NT2/D1 (cell line): ENCODE results near the gene REEP6.
"Not testable (repeated sequence)": the region's sequence is repeated elsewhere in the genome, so short reads cannot be mapped to it uniquely, and the experiment has no call there.

ENCODE experiments used
- DNase-seq: peaks from one replicate; pipeline ENCODE4 v3.0.0-alpha.2; 2011; ENCODE audit warnings: low read depth, low spot score
- H3K27me3 ChIP-seq: 2 replicates; pipeline ENCODE4 v1.6.0; 2011; ENCODE audit warnings: mild to moderate bottlenecking; ENCODE audit not compliant: insufficient read length, insufficient read depth
- H3K36me3 ChIP-seq: 2 replicates; pipeline ENCODE4 v1.6.1; 2011; ENCODE audit warnings: mild to moderate bottlenecking, low read length, mixed read lengths; ENCODE audit not compliant: insufficient read depth, insufficient read length
- H3K4me1 ChIP-seq: 2 replicates; pipeline ENCODE4 v1.5.1; 2011; ENCODE audit not compliant: insufficient read depth, insufficient read length
- H3K4me3 ChIP-seq: 2 replicates; pipeline ENCODE4 v1.5.1; 2011; ENCODE audit warnings: low read depth; ENCODE audit not compliant: insufficient read length
- H3K9ac ChIP-seq: 2 replicates; pipeline ENCODE4 v1.6.0; 2011; ENCODE audit warnings: low read depth; ENCODE audit not compliant: insufficient read length
- H3K9me3 ChIP-seq: 2 replicates; pipeline ENCODE4 v1.5.1; 2011; ENCODE audit warnings: mild to moderate bottlenecking, low read length; ENCODE audit not compliant: insufficient read depth
- SUZ12 ChIP-seq: IDR thresholded peaks from 2 replicates; pipeline ENCODE4 v1.6.1; 2011; ENCODE audit not compliant: insufficient read length, insufficient read depth; ENCODE audit errors: extremely low read depth
- YY1 ChIP-seq: IDR thresholded peaks from 2 replicates; pipeline ENCODE4 v1.6.1; 2011; ENCODE audit not compliant: insufficient read length, insufficient read depth
- ZNF274 ChIP-seq: IDR thresholded peaks from 2 replicates; pipeline ENCODE4 v1.6.1; 2011; ENCODE audit warnings: mild to moderate bottlenecking, low read depth, low read length

Gene REEP6

GRCh38 chr19:1475751-1476437 is 15.1 kb upstream of the REEP6 start:
- H3K9ac ChIP-seq, result peak overlapping the region; percentile 50
- TF ChIP-seq ZNF274 (no peak), SUZ12 (no peak)
- no peaks in the 10 kb centered on the region for H3K9me3 ChIP-seq

DNA sequence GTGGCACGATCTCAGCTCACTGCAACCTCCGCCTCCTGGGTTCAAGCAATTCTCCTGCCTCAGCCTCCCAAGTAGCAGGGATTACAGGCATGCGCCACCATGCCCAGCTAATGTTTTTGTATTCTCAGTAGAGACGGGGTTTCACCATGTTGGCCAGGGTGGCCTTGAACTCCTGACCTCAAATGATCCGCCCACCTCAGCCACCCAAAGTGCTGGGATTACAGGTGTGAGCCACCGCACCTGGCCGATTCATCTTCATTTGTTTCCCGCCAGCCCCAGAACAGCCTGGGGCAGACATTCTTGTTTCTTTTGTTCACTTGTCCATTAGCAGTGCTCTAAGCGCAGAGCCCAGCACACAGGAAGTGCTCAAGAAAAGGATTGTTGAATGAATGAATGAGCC is 13.9 kb upstream of the REEP6 start:
- Histone ChIP-seq H3K4me1 (peaks cover 23% of the 10 kb centered on the region), H3K36me3 (peaks cover 41% of the 10 kb centered on the region)
- H3K4me3 ChIP-seq, H3K9ac ChIP-seq, H3K9me3 ChIP-seq, H3K27me3 ChIP-seq, DNase-seq: not testable (repeated sequence)

More at GRCh38 chr19:1475751-1476437, 15.1 kb upstream of the REEP6 start:
- H3K36me3 ChIP-seq, result peaks cover 41% of the 10 kb centered on the region
- peaks cover 8% of the 10 kb centered on the region for H3K27me3 ChIP-seq
- DNase-seq, result no peak
- no peak overlapping the region for H3K4me3 ChIP-seq
- peaks cover 28% of the 10 kb centered on the region for H3K4me1 ChIP-seq

GRCh38 chr19:1478934-1479707 is 11.9 kb upstream of the REEP6 start, which contains the start of gene C19orf25:
Gene C19orf25 (minus strand): TSS chr19:1479215. CDS start chr19:1478903, 312 bp downstream.
- peak within 1 kb of the TSS; percentile 94 for H3K4me3 ChIP-seq
- TF ChIP-seq ZNF274 (no peak), YY1 (no peak), SUZ12 (no peak)
- H3K9ac ChIP-seq, result peak within 1 kb of the TSS; percentile 95

DNA sequence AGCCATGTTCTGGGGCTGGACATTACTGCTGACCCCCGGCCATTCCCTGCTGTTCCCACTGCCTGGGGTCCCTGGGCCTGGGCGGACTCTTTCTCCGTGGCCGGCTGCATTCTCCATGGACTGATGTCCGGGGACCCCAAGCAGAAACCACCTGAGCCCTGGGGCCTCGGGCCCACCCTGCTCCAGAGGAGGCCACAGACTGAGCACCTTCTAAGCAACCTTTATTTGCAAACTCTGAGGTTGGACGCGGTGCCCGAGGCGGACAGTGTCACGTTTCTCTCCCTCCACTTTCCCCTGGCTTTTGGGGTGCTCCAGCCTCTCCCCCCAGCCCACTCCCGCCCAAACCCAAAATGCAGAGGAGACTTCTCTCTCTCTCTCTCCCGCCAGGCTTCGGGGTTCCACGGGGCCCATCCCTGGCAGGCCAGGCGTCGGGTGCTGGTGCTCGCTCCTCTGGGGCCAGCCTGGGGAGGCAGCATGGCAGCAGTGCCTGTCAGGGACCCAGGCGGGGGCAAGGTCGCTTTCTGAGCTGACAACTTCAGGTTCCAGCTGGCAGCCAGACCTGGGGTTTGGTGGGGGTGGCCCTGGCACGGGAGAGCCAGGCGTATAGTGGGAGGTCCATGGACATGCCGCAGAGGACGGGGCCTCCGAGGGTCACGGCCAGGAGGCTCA is 9.6 kb upstream of the REEP6 start:
- no peak for DNase-seq
- TF ChIP-seq ZNF274 (no peak), YY1 (no peak)
- Histone ChIP-seq H3K27me3 (no peaks in the 10 kb centered on the region), H3K9me3 (no peaks in the 10 kb centered on the region), H3K4me1 (peaks cover 9% of the 10 kb centered on the region), H3K4me3 (no peak overlapping the region), H3K9ac (no peak overlapping the region), H3K36me3 (peaks cover 12% of the 10 kb centered on the region)

More at GRCh38 chr19:1478934-1479707, 11.9 kb upstream of the REEP6 start, which contains the start of gene C19orf25:
- Histone ChIP-seq H3K27me3 (no peaks in the 10 kb centered on the region), H3K9me3 (no peaks in the 10 kb centered on the region), H3K36me3 (peaks cover 34% of the 10 kb centered on the region), H3K4me1 (peaks cover 19% of the 10 kb centered on the region)
- DNase-seq, result peak; percentile 94

DNA sequence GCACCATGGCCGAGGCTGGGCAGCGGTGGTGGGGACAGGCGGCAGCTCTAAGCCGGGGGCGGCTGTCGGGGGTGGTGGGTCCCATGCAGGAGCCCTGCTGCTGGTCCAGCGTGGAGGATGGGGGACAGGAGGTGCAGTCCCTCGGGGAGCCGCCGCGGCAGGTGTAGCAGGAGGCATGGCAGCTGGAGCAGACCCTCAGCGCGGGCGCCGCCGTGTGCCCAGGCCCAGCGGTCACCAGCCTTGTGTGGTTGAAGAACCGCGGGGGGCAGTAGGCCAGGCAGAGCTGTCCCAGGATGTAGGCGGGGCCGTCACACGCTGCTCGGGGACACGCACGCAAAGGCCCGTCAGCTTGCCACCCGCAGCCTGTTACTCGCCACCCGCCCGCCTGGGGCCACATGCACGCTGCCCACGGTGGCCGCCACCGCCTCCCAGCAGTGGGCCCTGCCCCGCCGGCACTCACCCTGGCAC is 9.1 kb upstream of the REEP6 start:
- H3K9me3 ChIP-seq, result no peaks in the 10 kb centered on the region
- H3K36me3 ChIP-seq, result peaks cover 8% of the 10 kb centered on the region
- no peak for DNase-seq
- no peak overlapping the region for H3K9ac ChIP-seq
- H3K4me1 ChIP-seq, result peaks cover 9% of the 10 kb centered on the region
- TF ChIP-seq YY1, result no peak
- TF ChIP-seq ZNF274, result no peak
- TF ChIP-seq SUZ12, result no peak
- H3K27me3 ChIP-seq, result no peaks in the 10 kb centered on the region
- H3K4me3 ChIP-seq, result no peak overlapping the region

DNA sequence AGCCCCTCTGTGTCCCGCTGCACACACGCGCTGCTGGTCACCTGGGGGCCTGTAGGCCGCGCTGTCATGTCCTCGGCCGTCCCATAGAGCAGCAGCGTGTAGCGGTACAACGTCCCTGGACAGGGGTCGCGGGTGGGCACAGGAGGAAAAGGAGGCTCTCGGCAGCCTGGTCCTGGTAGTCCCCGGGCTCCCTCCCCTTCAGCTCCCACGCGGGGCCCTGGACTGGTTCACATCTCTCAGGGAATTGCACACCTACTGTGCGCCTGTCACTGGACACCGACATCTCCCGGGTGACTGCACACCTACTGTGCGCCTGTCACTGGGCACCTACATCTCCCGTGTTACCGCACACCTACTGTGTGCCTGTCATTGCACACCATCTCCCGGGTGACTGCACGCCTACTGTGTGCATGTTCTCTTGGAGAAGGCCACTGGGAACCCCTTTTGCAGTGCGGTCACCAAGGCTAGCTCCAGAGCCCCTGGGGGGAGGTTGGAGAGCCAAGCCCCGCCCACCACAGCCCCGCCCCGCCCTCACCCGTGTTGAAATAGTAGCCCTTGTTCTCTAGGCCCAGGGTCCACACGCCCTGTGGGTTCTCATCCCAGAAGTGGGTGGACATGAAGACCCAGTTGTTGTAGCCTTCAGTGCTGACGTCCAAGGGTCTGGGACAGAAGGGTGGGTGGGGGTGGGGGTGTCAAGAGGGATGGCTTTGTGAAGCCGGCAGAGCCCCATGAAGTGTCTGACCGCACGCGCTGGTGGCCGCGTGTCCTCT is 8.4 kb upstream of the REEP6 start:
- H3K36me3 ChIP-seq, result peaks cover 2% of the 10 kb centered on the region
- H3K9ac ChIP-seq, result peak overlapping the region; percentile 42
- TF ChIP-seq ZNF274, result no peak
- TF ChIP-seq SUZ12, result no peak
- no peak for TF ChIP-seq YY1
- H3K9me3 ChIP-seq, result no peaks in the 10 kb centered on the region
- no peak for DNase-seq
- H3K4me3 ChIP-seq, result no peak overlapping the region
- H3K27me3 ChIP-seq, result no peaks in the 10 kb centered on the region
- H3K4me1 ChIP-seq, result peaks cover 8% of the 10 kb centered on the region
